NCI-H2196 treated with DMSO at 0.1 percent for 48 hours (cell line): ENCODE results near the gene AFF3.

ENCODE experiments used
- DNase-seq: peaks from one replicate; lab custom pipeline; 2025; ENCODE audit not compliant: unreplicated experiment; lab: John Stamatoyannopoulos, UW

Gene AFF3

GRCh38 chr2:99841749-99842148 lies 300.6 kb downstream of the AFF3 start:
- no peak for DNase-seq

GRCh38 chr2:99840831-99841230 lies 301.6 kb downstream of the AFF3 start:
- no peak for DNase-seq

GRCh38 chr2:99836690-99837605 lies 305.4 kb downstream of the AFF3 start:
- DNase-seq, result no peak

- no peak for DNase-seq
Measured at GRCh38 chr2:99834426-99834825, 308.0 kb downstream of the AFF3 start.

- DNase-seq, result no peak
Measured at GRCh38 chr2:99833586-99834201, 308.7 kb downstream of the AFF3 start.

- DNase-seq, result no peak
Measured at GRCh38 chr2:99832926-99833325, 309.5 kb downstream of the AFF3 start.

- no peak for DNase-seq
Measured at GRCh38 chr2:99831772-99832171, 310.6 kb downstream of the AFF3 start.

- no peak for DNase-seq
Measured at GRCh38 chr2:99827296-99827999, 314.9 kb downstream of the AFF3 start.

GRCh38 chr2:99825630-99826029 lies 316.8 kb downstream of the AFF3 start:
- no peak for DNase-seq

- no peak for DNase-seq
Measured at GRCh38 chr2:99824758-99825157, 317.6 kb downstream of the AFF3 start.

GRCh38 chr2:99822474-99823207 lies 319.7 kb downstream of the AFF3 start:
- no peak for DNase-seq

GRCh38 chr2:99821984-99822383 lies 320.4 kb downstream of the AFF3 start:
- DNase-seq, result no peak

- no peak for DNase-seq
Measured at GRCh38 chr2:99821572-99821971, 320.8 kb downstream of the AFF3 start.

- DNase-seq, result no peak
Measured at GRCh38 chr2:99821039-99821438, 321.4 kb downstream of the AFF3 start.

GRCh38 chr2:99819766-99820165 lies 322.6 kb downstream of the AFF3 start:
- no peak for DNase-seq

GRCh38 chr2:99818842-99819241 lies 323.5 kb downstream of the AFF3 start:
- no peak for DNase-seq

- DNase-seq, result no peak
Measured at GRCh38 chr2:99816908-99817307, 325.5 kb downstream of the AFF3 start.

- DNase-seq, result no peak
Measured at GRCh38 chr2:99812426-99812825, 330.0 kb downstream of the AFF3 start.

- no peak for DNase-seq
Measured at GRCh38 chr2:99811544-99811943, 330.8 kb downstream of the AFF3 start.

GRCh38 chr2:99810225-99810624 lies 332.2 kb downstream of the AFF3 start:
- DNase-seq, result no peak

GRCh38 chr2:99809259-99809900 lies 333.0 kb downstream of the AFF3 start:
- no peak for DNase-seq
